ENCODE data around the gene ALPI.
"Not testable (repeated sequence)": the region's sequence is repeated elsewhere in the genome, so short reads cannot be mapped to it uniquely, and the experiment has no call there.

The ALPI gene

GRCh38 chr2:232431705-232432590 is 24.0 kb upstream of the ALPI start:
- in situ Hi-C loops (cut with HindIII; ENCODE audit: low sequenced_read_pairs), result no loop called here
- no peak for DNase-seq (ENCODE audit: low read depth, low spot score)
- TF ChIP-seq, protein P1, sequence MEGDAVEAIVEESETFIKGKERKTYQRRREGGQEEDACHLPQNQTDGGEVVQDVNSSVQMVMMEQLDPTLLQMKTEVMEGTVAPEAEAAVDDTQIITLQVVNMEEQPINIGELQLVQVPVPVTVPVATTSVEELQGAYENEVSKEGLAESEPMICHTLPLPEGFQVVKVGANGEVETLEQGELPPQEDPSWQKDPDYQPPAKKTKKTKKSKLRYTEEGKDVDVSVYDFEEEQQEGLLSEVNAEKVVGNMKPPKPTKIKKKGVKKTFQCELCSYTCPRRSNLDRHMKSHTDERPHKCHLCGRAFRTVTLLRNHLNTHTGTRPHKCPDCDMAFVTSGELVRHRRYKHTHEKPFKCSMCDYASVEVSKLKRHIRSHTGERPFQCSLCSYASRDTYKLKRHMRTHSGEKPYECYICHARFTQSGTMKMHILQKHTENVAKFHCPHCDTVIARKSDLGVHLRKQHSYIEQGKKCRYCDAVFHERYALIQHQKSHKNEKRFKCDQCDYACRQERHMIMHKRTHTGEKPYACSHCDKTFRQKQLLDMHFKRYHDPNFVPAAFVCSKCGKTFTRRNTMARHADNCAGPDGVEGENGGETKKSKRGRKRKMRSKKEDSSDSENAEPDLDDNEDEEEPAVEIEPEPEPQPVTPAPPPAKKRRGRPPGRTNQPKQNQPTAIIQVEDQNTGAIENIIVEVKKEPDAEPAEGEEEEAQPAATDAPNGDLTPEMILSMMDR (IDR thresholded peaks at IDR 0.05; ENCODE audit: low read depth, low read length), result no peak
- no peak overlapping the region for H3K4me3 ChIP-seq (ENCODE audit: low read depth, low read length)

DNA sequence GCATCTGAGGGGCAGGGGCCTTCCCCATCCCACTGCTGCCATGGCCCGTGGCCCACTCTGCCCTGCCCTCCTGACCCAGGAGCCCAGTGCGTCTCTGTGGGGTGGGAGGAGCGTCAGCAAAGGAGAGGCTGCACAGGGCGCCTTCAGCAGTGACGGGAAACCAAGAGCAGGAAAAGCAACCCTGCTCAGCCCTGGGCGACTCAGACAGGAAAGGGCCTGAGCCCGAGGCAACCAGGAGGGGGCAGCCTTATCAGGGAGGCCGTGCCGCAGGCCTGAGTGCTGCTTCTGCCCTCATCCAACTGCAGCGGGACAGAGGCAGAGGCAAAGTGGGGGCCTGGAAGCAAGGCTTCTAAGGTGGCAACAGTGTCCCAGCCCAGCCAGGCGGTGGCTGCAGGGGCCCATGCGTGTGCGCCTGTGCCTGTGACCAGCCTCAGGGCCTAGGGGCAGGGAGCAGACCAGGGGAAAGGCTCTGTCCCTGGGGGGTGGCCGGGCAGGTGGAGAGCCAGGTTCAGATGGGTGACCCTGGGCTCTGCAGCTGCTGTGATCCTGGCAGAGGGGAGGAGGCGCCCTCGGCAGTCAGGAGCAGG is 23.3 kb upstream of the ALPI start:
- in situ Hi-C loops (cut with HindIII; ENCODE audit: low sequenced_read_pairs), result no loop called here
- TF ChIP-seq, protein P1 (IDR thresholded peaks at IDR 0.05; ENCODE audit: low read depth, low read length), result no peak
- DNase-seq (ENCODE audit: low read depth, low spot score), result no peak
- no peak overlapping the region for H3K4me3 ChIP-seq (ENCODE audit: low read depth, low read length)

GRCh38 chr2:232433622-232434021 is 22.3 kb upstream of the ALPI start:
- in situ Hi-C loops (cut with HindIII; ENCODE audit: low sequenced_read_pairs); DNase-seq (ENCODE audit: low read depth, low spot score); H3K4me3 ChIP-seq (ENCODE audit: low read depth, low read length): not testable (repeated sequence)

DNA sequence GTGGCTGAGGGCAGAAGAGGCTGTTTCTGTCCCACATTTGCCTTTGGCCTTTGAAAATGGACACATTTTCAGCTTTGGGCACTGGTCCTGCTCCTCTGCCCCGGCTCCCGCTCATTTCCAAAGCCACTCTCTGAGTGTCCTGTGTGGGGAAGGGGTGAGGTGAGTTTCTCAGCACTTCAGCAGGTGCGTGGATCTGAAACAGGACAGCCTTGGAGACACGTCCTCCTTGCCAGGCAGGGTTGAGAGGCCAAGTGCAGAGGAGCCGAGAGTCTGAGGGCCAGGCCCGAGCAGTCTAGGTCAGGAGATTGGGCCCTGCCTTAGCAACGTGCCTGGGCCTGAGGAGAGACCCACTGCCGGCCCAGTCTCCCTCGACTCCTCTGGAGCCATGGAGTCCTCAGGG is 21.9 kb upstream of the ALPI start:
- no peak for DNase-seq (ENCODE audit: low read depth, low spot score)
- TF ChIP-seq, protein P1 (IDR thresholded peaks at IDR 0.05; ENCODE audit: low read depth, low read length), result no peak
- H3K4me3 ChIP-seq (ENCODE audit: low read depth, low read length), result no peak overlapping the region
- in situ Hi-C loops (cut with HindIII; ENCODE audit: low sequenced_read_pairs), result no loop called here

- DNase-seq (ENCODE audit: low read depth, low spot score), result no peak
- in situ Hi-C loops (cut with HindIII; ENCODE audit: low sequenced_read_pairs), result no loop called here
- TF ChIP-seq, protein P1 (IDR thresholded peaks at IDR 0.05; ENCODE audit: low read depth, low read length), result no peak
- no peak overlapping the region for H3K4me3 ChIP-seq (ENCODE audit: low read depth, low read length)
These were observed 21.2 kb upstream of the ALPI start for GRCh38 chr2:232434563-232435374.

GRCh38 chr2:232435375-232435648 is 20.6 kb upstream of the ALPI start:
- H3K4me3 ChIP-seq (ENCODE audit: low read depth, low read length), result no peak overlapping the region
- no peak for DNase-seq (ENCODE audit: low read depth, low spot score)
- TF ChIP-seq, protein P1 (IDR thresholded peaks at IDR 0.05; ENCODE audit: low read depth, low read length), result no peak
- in situ Hi-C loops (cut with HindIII; ENCODE audit: low sequenced_read_pairs), result no loop called here

- H3K4me3 ChIP-seq (ENCODE audit: low read depth, low read length), result no peak overlapping the region
- TF ChIP-seq, protein P1 (IDR thresholded peaks at IDR 0.05; ENCODE audit: low read depth, low read length), result no peak
- no peak for DNase-seq (ENCODE audit: low read depth, low spot score)
- in situ Hi-C loops (cut with HindIII; ENCODE audit: low sequenced_read_pairs), result no loop called here
These were observed 20.1 kb upstream of the ALPI start for GRCh38 chr2:232435805-232436204.
